Spleen (tissue), 13 donors: ENCODE results near the gene OCIAD1. TPM values are rescaled to one million over a fixed set of nuclear protein-coding genes. Genes with fewer than 3 reads are reported as not detected.

Experiments used
- DNase-seq: peaks from one replicate; pipeline ENCODE4 v3.0.0-alpha.2; 2020
- H3K27ac ChIP-seq, 8 donors: fragments of 200-600 bp; sonication (generic) in 7 of 8; 1 replicate in 4 of 8; 2 replicates in 4 of 8; pipeline versions ENCODE4 v1.5.0 to v1.8.0; 2016 to 2021; ENCODE audit warnings: inconsistent platforms in 4 of 8, mild to moderate bottlenecking in 4 of 8, moderate library complexity in 1 of 8
- H3K27me3 ChIP-seq, 7 donors: fragments of 200-600 bp; sonication (generic) in 6 of 7; replicated peaks in 1 of 7; 1 replicate in 4 of 7; 2 replicates in 3 of 7; pipeline versions ENCODE4 v1.5.0 to v1.8.0; 2016 to 2021; ENCODE audit warnings: inconsistent platforms in 3 of 7, mild to moderate bottlenecking in 1 of 7
- H3K36me3 ChIP-seq, 6 donors: fragments of 200-600 bp; sonication (generic) in 5 of 6; 1 replicate in 4 of 6; 2 replicates in 2 of 6; pipeline versions ENCODE4 v1.5.0 to v1.8.0; 2016 to 2021; ENCODE audit warnings: inconsistent platforms in 2 of 6
- H3K4me1 ChIP-seq, 6 donors: fragments of 200-600 bp; sonication (generic) in 5 of 6; 1 replicate in 3 of 6; 2 replicates in 3 of 6; pipeline versions ENCODE4 v1.5.0 to v1.8.0; 2016 to 2021; ENCODE audit warnings: inconsistent platforms in 3 of 6
- H3K4me3 ChIP-seq, 8 donors: fragments of 200-600 bp; sonication (generic) in 7 of 8; 1 replicate in 4 of 8; 2 replicates in 4 of 8; pipeline versions ENCODE4 v1.5.0 to v1.8.0; 2016 to 2021; ENCODE audit warnings: inconsistent platforms in 4 of 8, mild to moderate bottlenecking in 4 of 8, moderate library complexity in 2 of 8
- H3K9me3 ChIP-seq, 8 donors: fragments of 200-600 bp; sonication (generic) in 7 of 8; 1 replicate in 4 of 8; 2 replicates in 4 of 8; pipeline versions ENCODE4 v1.5.0 to v1.8.0; 2016 to 2021; ENCODE audit warnings: inconsistent platforms in 4 of 8
- CTCF ChIP-seq, 11 experiments: fragments of 200-600 bp in 7 of 11; fragments of 450-650 bp in 4 of 11; sonication (generic) in 4 of 11; IDR thresholded peaks in 8 of 11; conservative IDR thresholded peaks in 3 of 11; 1 replicate in 7 of 11; 2 replicates in 4 of 11; pipeline versions ENCODE4 v1.4.0 to v1.8.0; 2016 to 2021; ENCODE audit warnings: antibody characterized with exemption in 11 of 11, inconsistent platforms in 4 of 11, mild to moderate bottlenecking in 1 of 11
- POLR2A ChIP-seq, 3 donors: fragments of 450-650 bp; IDR thresholded peaks; one replicate each; pipeline ENCODE4 v1.5.1; 2017; ENCODE audit warnings: antibody characterized with exemption in 3 of 3, mild to moderate bottlenecking in 1 of 3
- POLR2AphosphoS5 ChIP-seq, 3 donors: sonication (generic); formaldehyde crosslinking; IDR thresholded peaks; one replicate each; pipeline ENCODE4 v1.5.1; 2017; ENCODE audit warnings: antibody characterized with exemption in 3 of 3
- whole genome bisulfite sequencing, 5 donors: extraction: QIAGEN DNeasy Blood & Tissue Kit in 3 of 5; methylation state at CpG; one replicate each; pipeline versions ENCODE4 v1.1.5 to v1.1.7; 2013 to 2018; 5-methylcytosine and 5-hydroxymethylcytosine counted together
- intact Hi-C: fragments of 100-400 bp; cut with DNase I; formaldehyde crosslinking; loops from one replicate; pipeline ENCODE4 v1.15.0; 2023; ENCODE audit warnings: low total_unique reads
- long read RNA-seq, 2 donors: transcript quantifications; one replicate each; lab custom pipeline, GENCODE V29; 2026
- polyA plus RNA-seq, 3 donors: library from polyadenylated mRNA; stranded (reverse); fragments of 200-250 nt; gene quantifications; one replicate each; pipeline ENCODE4 v1.2.1, GENCODE V29; 2013
- total RNA-seq, 7 donors: library from RNA; depleted of rRNA in 3 of 7; stranded (reverse); fragments of >200 nt in 3 of 7; fragmentation: NEBNext Ultra II Directional in 4 of 7; extraction: Animal tissue kit (Norgen Biotek cat#: 25700) in 4 of 7; gene quantifications; one replicate each; pipeline versions ENCODE4 v1.1.0 to v1.2.1, GENCODE V29; 2016 to 2021
- donor health status: healthy with polysubstance abuse.
- donor health status: DM: no; HTN: no; CAD: no; lungs with moderate emphysema.
- donor health status: DM: no; HTN: no; CAD: no.
- donor health status: Bipolar disorder and iron deficiency.
- donor health status: healthy.
- donor health status: DM: no; HTN: no; CAD: no.
- donor health status: DM: yes; HTN: yes; CAD: no.

Gene OCIAD1, protein sequence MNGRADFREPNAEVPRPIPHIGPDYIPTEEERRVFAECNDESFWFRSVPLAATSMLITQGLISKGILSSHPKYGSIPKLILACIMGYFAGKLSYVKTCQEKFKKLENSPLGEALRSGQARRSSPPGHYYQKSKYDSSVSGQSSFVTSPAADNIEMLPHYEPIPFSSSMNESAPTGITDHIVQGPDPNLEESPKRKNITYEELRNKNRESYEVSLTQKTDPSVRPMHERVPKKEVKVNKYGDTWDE
- total RNA-seq: 100 to 1,000 TPM in 3 of 7 donors, 10 to 100 TPM in 4; 86.7 to 114 (median 99.2) TPM
- 100 to 1,000 TPM in 1 of 3 donors, 10 to 100 TPM in 2; 94.8 to 104 (median 98.1) TPM for polyA plus RNA-seq
- long read RNA-seq, donor 1, transcript OCIAD1-201 (9 exons, 1,414 nt): major isoform, 24 of 46 reads
- long read RNA-seq, donor 1, transcript OCIAD1-222 (7 exons, 688 nt): minor isoform, 6 of 46 reads
- long read RNA-seq, donor 1, transcript OCIAD1-206 (2 exons, 1,916 nt): minor isoform, 7 of 46 reads
- long read RNA-seq, donor 1, transcript OCIAD1-202 (9 exons, 1,594 nt): minor isoform, 6 of 46 reads
- long read RNA-seq, donor 1, partial matches to known transcripts: 0 of 46 reads
- long read RNA-seq, donor 1, other reads (novel, unspliced or antisense): 0 of 46 reads
- long read RNA-seq, donor 2, transcript OCIAD1-202 (9 exons, 1,594 nt): minor isoform, 10 of 32 reads
- long read RNA-seq, donor 2, transcript OCIAD1-201 (9 exons, 1,414 nt): major isoform, 17 of 32 reads
- long read RNA-seq, donor 2, partial matches to known transcripts: 0 of 32 reads
- long read RNA-seq, donor 2, other reads (novel, unspliced or antisense): 0 of 32 reads

DNA sequence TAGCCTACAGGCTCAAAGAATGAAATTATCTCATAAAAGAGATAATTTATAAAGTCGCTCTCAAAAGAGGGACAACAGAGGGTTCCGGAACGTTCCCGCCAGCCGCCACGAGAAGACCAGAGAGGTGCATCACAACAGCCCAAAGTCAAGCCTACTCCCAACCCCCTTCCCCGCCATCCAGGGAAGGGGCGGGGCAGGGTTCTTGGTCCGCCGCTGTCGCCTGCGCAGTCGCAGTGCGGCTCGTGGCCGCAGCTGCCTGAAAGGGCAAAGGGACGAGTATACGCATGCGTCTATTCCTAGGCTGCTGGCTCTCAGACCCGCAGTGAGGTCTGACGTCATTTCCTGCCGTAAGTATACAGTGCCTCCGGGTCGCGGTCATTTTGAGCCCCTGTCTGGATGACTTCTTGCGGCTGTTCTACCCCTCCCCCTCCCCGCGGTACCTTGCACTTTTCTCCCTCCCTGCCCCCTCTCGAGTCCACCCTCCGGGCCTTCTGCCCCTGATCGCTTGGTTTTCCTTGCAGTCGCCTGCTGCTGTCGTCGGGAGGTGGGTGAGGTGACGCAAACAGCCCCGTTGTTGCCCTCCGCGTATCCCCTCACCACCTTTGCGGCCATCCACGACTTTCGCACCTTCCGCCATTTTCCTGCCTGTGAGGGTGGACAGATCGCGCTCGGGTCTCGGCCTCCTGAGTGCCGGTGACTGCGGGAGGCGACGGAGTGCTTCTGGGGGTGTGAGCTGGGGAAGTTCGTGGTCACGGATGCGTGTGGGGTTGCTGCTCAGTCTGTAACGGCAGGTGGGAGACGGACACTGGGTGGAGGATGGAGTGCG is at the start of gene OCIAD1:
Gene OCIAD1 (plus strand): TSS at position 383 of the 826 bp plus-strand sequence. CDS start 1,537 bp downstream, outside the sequence.
- Histone ChIP-seq H3K27me3 (no peaks in the 10 kb centered on the region), H3K27ac (peak within 1 kb of the TSS; percentile 92 to 97 (median 96)), H3K9me3 (peaks cover 0 to 4% (median 0%) of the 10 kb centered on the region in 8 donors), H3K4me1 (peaks cover 6 to 41% (median 26%) of the 10 kb centered on the region in 6 donors), H3K4me3 (peak within 1 kb of the TSS; percentile 59 to 89 (median 80)), H3K36me3 (peaks cover 0 to 34% (median 22%) of the 10 kb centered on the region in 6 donors)
- 0 to 1% (median 0%) methylated on average over 53 to 56 of the region's 56 CpGs for WGBS, 5 donors
- intact Hi-C loops: loop anchor here (10.0 kb wide), 1 partner anchor 46 kb away; the partner anchor contains the start of gene FRYL
- peak; percentile 98 for DNase-seq
- TF ChIP-seq CTCF (IDR thresholded peaks at IDR 0.05 in 8 of 11, conservative IDR thresholded peaks at IDR 0.05 in 3 of 11) (peak in 2 of 11 experiments; percentile 6 to 23), POLR2AphosphoS5 (IDR thresholded peaks at IDR 0.05) (peak; percentile 87 to 89 (median 88)), POLR2A (IDR thresholded peaks at IDR 0.05) (no peak)

GRCh38 chr4:48781968-48782367 is 48.9 kb upstream of the OCIAD1 start:
- Histone ChIP-seq H3K36me3 (no peaks in the 10 kb centered on the region), H3K4me1 (peaks cover 14 to 33% (median 25%) of the 10 kb centered on the region in 6 donors), H3K9me3 (no peaks in the 10 kb centered on the region), H3K27me3 (no peaks in the 10 kb centered on the region), H3K27ac (no peak overlapping the region), H3K4me3 (no peak overlapping the region)
- intact Hi-C loops: loop anchor here (10.0 kb wide), 1 partner anchor 53 kb away; the partner anchor contains the start of gene OCIAD1
- no peak for DNase-seq
- no peak for TF ChIP-seq POLR2A (IDR thresholded peaks at IDR 0.05)
- no peak for TF ChIP-seq POLR2AphosphoS5 (IDR thresholded peaks at IDR 0.05)
- TF ChIP-seq CTCF (IDR thresholded peaks at IDR 0.05 in 8 of 11, conservative IDR thresholded peaks at IDR 0.05 in 3 of 11): no peak

DNA sequence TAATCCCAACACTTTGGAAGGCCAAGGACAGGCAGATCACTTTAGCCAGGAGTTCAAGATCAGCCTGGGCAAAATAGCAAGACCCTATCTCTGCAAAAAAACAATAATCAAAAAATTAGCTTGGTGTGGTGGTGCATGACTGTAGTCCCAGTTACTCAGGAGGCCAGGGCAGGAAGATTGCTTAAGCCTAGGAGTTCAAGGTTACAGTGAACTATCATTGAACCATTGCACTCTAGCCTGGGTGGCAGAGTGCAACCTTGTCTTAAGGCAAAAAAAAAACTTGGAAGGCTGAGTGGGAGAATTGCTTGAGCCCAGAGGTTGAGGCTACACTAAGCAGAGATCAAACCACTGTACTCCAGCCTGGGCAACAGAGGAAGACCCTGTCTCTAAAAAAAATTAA is 45.6 kb upstream of the OCIAD1 start:
- no peaks in the 10 kb centered on the region for H3K9me3 ChIP-seq
- TF ChIP-seq POLR2AphosphoS5 (IDR thresholded peaks at IDR 0.05) (no peak), CTCF (IDR thresholded peaks at IDR 0.05 in 8 of 11, conservative IDR thresholded peaks at IDR 0.05 in 3 of 11) (no peak), POLR2A (IDR thresholded peaks at IDR 0.05) (no peak)
- no peak overlapping the region for H3K4me3 ChIP-seq
- H3K27me3 ChIP-seq: no peaks in the 10 kb centered on the region
- H3K36me3 ChIP-seq: no peaks in the 10 kb centered on the region
- peaks cover 0 to 12% (median 7%) of the 10 kb centered on the region in 6 donors for H3K4me1 ChIP-seq
- no peak overlapping the region for H3K27ac ChIP-seq
- intact Hi-C loops: loop anchor here (10.0 kb wide), 1 partner anchor 49 kb away; the partner anchor contains the start of gene OCIAD1
- DNase-seq: no peak
